Epithelial cell of proximal tubule (primary cell): ENCODE data around the gene HCRT. TPM values are rescaled to one million over a fixed set of nuclear protein-coding genes. Genes with fewer than 3 reads are reported as not detected.
A peak's percentile ranks its signal among the peaks of the same experiment; 100 is the strongest.

Source experiments
- DNase-seq: peaks from one replicate; pipeline ENCODE4 v3.0.0-alpha.2; 2011; ENCODE audit warnings: low read depth
- H3K4me3 ChIP-seq: 2 replicates; pipeline ENCODE4 v1.5.1; 2011; ENCODE audit warnings: low read depth, mild to moderate bottlenecking, low read length
- CTCF ChIP-seq: conservative IDR thresholded peaks from 2 replicates; pipeline ENCODE4 v1.5.1; 2012; ENCODE audit warnings: low read depth, mild to moderate bottlenecking, low read length
- total RNA-seq: library from RNA; depleted of rRNA; stranded (reverse); fragments of >200 nt; gene quantifications from 2 replicates; pipeline ENCODE4 v1.2.3, GENCODE V29; 2015

The HCRT gene
- total RNA-seq, 1 donor from 2014 or later = not detected

GRCh38 chr17:42197564-42198156 lies 12.4 kb upstream of the HCRT start:
- DNase-seq = no peak
- TF ChIP-seq CTCF = no peak

GRCh38 chr17:42193969-42194899 lies 9.0 kb upstream of the HCRT start, which contains the start of gene GHDC:
Gene GHDC (minus strand): TSS chr17:42194494. CDS start chr17:42193581, 913 bp downstream.
- peak within 1 kb of the TSS; percentile 67 for H3K4me3 ChIP-seq

More at GRCh38 chr17:42197564-42198156, 12.4 kb upstream of the HCRT start:
- no peak overlapping the region for H3K4me3 ChIP-seq

DNA sequence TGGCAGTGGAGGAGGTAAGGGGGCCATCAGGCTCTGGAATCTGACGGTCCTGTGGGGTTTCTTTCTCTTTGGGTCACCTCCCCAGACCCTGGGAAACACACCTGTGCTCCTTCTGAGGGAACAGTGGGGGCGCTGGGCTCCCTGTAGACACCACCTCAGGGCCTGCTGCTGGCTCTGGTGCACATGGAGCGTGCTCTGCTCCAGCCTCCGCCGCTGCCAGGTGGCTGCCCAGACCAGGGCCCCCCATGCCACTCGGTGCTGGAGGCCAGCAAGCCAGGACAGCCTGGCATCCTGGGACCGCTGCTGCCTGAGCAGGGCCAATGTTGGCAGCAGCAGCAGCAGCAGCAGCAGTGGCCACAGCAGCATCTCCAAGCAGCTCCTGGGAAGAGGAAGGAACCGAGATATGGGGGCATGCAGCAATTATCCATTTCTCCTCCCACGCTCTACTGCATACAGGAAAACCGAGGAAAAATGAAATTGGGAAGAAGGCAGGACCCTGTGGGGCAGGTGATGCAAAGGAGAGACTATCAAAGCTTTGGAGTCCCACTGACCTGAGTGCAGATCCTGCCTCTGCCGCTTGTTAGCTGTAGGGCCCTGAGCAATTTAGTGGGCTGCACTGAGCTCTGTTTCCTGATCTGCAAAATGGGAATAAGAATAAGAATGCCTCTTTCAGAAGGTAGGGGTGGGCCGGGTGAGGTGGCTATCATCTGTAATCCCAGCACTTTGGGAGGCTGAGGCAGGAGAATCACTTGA lies 8.1 kb upstream of the HCRT start:
- DNase-seq = no peak
- TF ChIP-seq CTCF = no peak
- H3K4me3 ChIP-seq = peak overlapping the region; percentile 67

More at GRCh38 chr17:42193969-42194899, 9.0 kb upstream of the HCRT start, which contains the start of gene GHDC:
- no peak for TF ChIP-seq CTCF
- DNase-seq = no peak

- TF ChIP-seq CTCF = no peak
- no peak overlapping the region for H3K4me3 ChIP-seq
- DNase-seq = no peak
Observed at GRCh38 chr17:42192189-42193126, 7.2 kb upstream of the HCRT start.

- H3K4me3 ChIP-seq = no peak overlapping the region
- TF ChIP-seq CTCF = no peak
- DNase-seq = no peak
Observed at GRCh38 chr17:42191275-42191608, 6.0 kb upstream of the HCRT start.
